H1 (cell line): Measurements from ENCODE around the gene NT5E. TPM values are rescaled to one million over a fixed set of nuclear protein-coding genes. Genes with fewer than 3 reads are reported as not detected.

ENCODE experiments used
- CBX5 ChIP-seq: fragments of 300-800, 300-1000 bp; sonication (generic); IDR thresholded peaks from 2 replicates; pipeline ENCODE4 v1.7.1; 2016; ENCODE audit warnings: antibody characterized with exemption, low read length, low read depth
- CHD7 ChIP-seq: fragments of 300-600 bp; sonication (generic); IDR thresholded peaks from 2 replicates; pipeline ENCODE4 v1.7.1; 2012; ENCODE audit warnings: low read length, moderate library complexity, mild to moderate bottlenecking, inconsistent platforms; ENCODE audit not compliant: insufficient replicate concordance
- EP300 ChIP-seq, 2 experiments: IDR thresholded peaks; 1 replicate in 1 of 2; 2 replicates in 1 of 2; pipeline ENCODE4 v1.6.1; 2011 to 2012; ENCODE audit warnings: low read depth in 2 of 2, low read length in 2 of 2, mild to moderate bottlenecking in 2 of 2, borderline replicate concordance in 1 of 2, inconsistent platforms in 1 of 2, moderate library complexity in 1 of 2
- EZH2 ChIP-seq: fragments of 200-600 bp; sonication (generic); IDR thresholded peaks from 2 replicates; pipeline ENCODE4 v1.7.1; 2012; ENCODE audit warnings: low read depth, mild to moderate bottlenecking, moderate library complexity, low read length, inconsistent platforms; ENCODE audit not compliant: severe bottlenecking
- GTF2F1 ChIP-seq: IDR thresholded peaks from 2 replicates; pipeline ENCODE4 v1.6.1; 2012; ENCODE audit warnings: low read depth, low read length, improper control_type of control experiment, borderline replicate concordance
- NANOG ChIP-seq: IDR thresholded peaks from 2 replicates; pipeline ENCODE4 v1.6.1; 2011; ENCODE audit warnings: low read length, low read depth, mild to moderate bottlenecking, inconsistent platforms; ENCODE audit not compliant: insufficient read depth, poor library complexity, severe bottlenecking
- RFX5 ChIP-seq: IDR thresholded peaks from 2 replicates; pipeline ENCODE4 v1.6.1; 2011; ENCODE audit warnings: low read depth, low read length, improper control_type of control experiment, borderline replicate concordance
- RNF2 ChIP-seq: fragments of 200-900, 300-1000 bp; sonication (generic); IDR thresholded peaks from 2 replicates; pipeline ENCODE4 v1.7.1; 2016; ENCODE audit warnings: borderline replicate concordance, low read depth, mild to moderate bottlenecking, antibody characterized with exemption, low read length; ENCODE audit not compliant: poor library complexity, severe bottlenecking; ENCODE audit errors: missing control alignments
- SP1 ChIP-seq: IDR thresholded peaks from 2 replicates; pipeline ENCODE4 v1.6.1; 2011; ENCODE audit warnings: low read depth, low read length
- SP2 ChIP-seq: IDR thresholded peaks from 2 replicates; pipeline ENCODE4 v1.6.1; 2012; ENCODE audit warnings: mild to moderate bottlenecking, low read length, inconsistent platforms
- polyA plus RNA-seq, 7 experiments: library from polyadenylated mRNA; depleted of rRNA in 3 of 7; stranded (reverse) in 5 of 7; unstranded in 2 of 7; fragments of >200 nt in 5 of 7; fragments of 200-250 nt in 2 of 7; gene quantifications; 1 replicate in 5 of 7; 2 replicates in 1 of 7; 4 replicates in 1 of 7; pipeline versions ENCODE4 v1.2.1 to v1.2.3, GENCODE V29; 2011 to 2013; ENCODE audit warnings: missing spikeins in 2 of 7, mixed read lengths in 2 of 7
- total RNA-seq: library from RNA; stranded (reverse); fragmentation: NEBNext Ultra II Directional; extraction: Animal tissue kit (Norgen Biotek cat#: 25700); gene quantifications from 2 replicates; pipeline ENCODE4 v1.2.1, GENCODE V29; 2021

Gene NT5E
- total and polyA plus RNA-seq, 2 of the 8 experiments (the other 6 are each of a cell fraction or from before 2014, with no cell fraction given): 0.74 to 1.5 TPM

DNA sequence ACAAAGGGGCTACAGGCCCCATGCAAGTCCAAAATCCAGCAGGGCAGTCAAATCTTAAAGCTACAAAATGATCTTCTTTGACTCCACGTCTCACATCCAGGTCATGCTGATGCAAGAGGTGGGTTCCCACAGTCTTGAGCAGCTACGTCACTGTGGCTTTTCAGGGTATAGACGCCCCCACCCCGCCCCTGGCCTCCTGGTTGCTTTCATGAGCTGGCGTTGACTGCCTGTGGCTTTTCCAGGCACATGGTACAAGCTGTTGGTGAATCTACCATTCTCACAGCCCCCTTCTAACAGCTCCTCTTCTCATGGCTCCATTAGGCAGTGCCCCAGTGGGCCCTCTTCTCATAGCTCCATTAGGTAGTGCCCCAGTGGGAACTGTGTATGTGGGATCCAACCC is 47.0 kb downstream of the NT5E start (continued):
- TF ChIP-seq CHD7 (no peak), EP300 (IDR thresholded peaks at IDR 0.05; ENCODE audit: borderline replicate concordance in 1 of 2, low read depth in 2 of 2, low read length in 2 of 2) (no peak), EZH2 (no peak), RFX5 (no peak), SP1 (no peak), CBX5 (no peak), GTF2F1 (no peak), SP2 (no peak), NANOG (no peak), RNF2 (no peak)
